ENCODE measurements around the gene CDH20.

Gene CDH20

DNA sequence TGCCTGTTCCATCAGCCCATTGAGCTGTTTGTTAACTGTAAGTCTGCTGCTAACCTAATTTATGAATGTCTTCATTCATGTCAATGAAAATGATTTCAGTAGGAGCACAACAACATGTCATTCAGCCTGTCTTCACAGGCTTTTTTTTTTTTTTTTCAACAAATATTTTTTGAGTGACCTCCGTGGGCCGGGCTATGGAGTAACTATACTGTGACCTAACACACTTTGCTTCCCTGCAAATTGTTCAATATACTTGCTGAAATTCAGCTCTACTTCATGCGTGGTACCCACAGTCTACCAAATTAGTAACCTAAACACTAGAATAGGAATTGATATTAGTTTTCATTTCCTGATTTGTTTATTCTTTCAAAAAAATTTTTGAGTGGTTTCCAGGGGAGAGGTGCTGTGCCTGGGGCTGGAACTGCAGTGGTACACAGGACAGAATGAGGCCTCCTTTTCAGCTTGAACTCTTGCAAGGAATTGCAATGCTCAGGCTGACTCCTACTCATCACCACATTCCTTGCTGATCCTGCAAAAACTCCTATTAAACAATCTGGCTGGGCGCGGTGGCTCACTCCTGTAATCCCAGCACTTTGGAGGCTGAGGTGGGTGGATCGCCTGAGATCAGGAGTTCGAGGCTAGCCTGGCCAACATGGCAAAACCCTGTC is 87.1 kb downstream of the CDH20 start:
- Histone ChIP-seq H3K4me1 (ENCODE audit: insufficient read depth, low read length) (no peaks in the 10 kb centered on the region), H3K9me3 (ENCODE audit: control insufficient read depth, insufficient read depth, low read length) (no peaks in the 10 kb centered on the region), H3K9ac (ENCODE audit: low read depth, low read length) (no peak overlapping the region), H3K36me3 (ENCODE audit: insufficient read depth, low read length) (no peaks in the 10 kb centered on the region)

DNA sequence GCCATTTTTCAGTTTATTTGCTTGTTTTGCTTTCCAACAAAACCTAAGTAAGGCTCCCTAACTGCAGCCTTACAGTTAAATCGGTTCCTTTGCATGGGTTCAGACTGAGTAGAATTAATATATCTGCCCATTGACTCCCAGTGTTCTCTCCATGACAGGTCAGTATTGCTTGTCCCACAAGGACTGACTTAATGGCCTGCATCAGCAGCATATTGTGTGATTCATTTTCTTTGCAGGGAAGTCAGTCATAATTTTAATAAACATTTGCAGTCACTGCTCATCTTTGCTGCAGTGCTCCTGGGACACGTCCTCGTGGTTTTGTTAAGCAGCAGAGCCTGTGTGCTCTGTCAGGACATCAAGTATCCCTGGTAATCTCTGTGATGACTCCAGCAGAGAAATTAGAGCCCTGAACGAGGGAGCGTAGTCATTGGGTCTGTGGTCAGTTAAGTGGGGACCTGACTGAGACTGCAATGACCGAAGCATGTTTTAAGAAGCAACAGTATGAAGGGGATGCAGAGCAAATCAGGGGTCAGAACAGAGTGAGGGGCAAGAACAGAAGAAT is 93.3 kb downstream of the CDH20 start:
- Histone ChIP-seq H3K9me3 (ENCODE audit: control insufficient read depth, insufficient read depth, low read length) (no peaks in the 10 kb centered on the region), H3K4me1 (ENCODE audit: insufficient read depth, low read length) (no peaks in the 10 kb centered on the region)

DNA sequence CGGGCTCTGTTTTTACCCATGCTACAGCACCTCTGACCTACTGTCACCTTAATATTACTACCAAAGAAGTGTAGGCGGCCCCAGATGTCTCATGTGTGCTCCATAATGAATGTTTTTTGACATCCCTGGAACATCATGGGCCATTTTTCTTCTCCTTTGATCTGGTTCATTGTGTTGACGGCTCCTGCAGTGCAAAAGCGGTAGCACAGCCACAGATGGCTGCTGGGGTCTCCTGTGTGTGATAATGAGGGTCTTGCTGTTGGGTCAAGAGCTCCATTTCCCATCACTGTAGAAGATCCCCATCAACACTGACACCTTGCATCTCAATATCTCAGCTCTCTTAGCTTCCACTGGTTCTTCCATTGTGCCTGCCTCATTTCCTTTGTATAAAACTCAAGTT is 95.0 kb downstream of the CDH20 start:
- H3K36me3 ChIP-seq (ENCODE audit: insufficient read depth, low read length): no peaks in the 10 kb centered on the region
- H3K9ac ChIP-seq (ENCODE audit: low read depth, low read length): no peak overlapping the region
- no peaks in the 10 kb centered on the region for H3K9me3 ChIP-seq (ENCODE audit: control insufficient read depth, insufficient read depth, low read length)
- H3K4me1 ChIP-seq (ENCODE audit: insufficient read depth, low read length): no peaks in the 10 kb centered on the region

More for the DNA sequence above, 93.3 kb downstream of the CDH20 start:
- H3K9ac ChIP-seq (ENCODE audit: low read depth, low read length): no peak overlapping the region
- no peaks in the 10 kb centered on the region for H3K36me3 ChIP-seq (ENCODE audit: insufficient read depth, low read length)

DNA sequence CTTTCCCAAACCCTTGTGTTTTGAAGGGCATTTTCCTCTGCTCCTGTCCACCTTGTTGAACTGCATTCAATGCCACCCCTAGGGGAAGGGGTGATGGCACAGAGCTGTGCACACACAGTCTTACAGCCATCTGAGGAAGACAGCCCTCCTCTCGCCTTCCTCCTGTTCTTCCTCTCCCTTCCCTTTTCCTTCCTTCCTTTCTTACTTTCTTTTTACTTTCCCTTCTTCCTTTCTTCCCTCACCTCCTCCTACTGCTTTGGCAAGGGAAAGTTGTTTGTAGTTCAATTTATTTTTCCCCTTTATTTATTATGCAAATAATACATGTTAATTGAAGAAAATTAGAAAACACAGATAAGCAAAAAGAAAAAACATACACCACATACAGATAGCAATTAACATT is 99.4 kb downstream of the CDH20 start:
- no peaks in the 10 kb centered on the region for H3K4me1 ChIP-seq (ENCODE audit: insufficient read depth, low read length)
- no peak overlapping the region for H3K9ac ChIP-seq (ENCODE audit: low read depth, low read length)
- H3K9me3 ChIP-seq (ENCODE audit: control insufficient read depth, insufficient read depth, low read length): no peaks in the 10 kb centered on the region
- H3K36me3 ChIP-seq (ENCODE audit: insufficient read depth, low read length): no peaks in the 10 kb centered on the region

DNA sequence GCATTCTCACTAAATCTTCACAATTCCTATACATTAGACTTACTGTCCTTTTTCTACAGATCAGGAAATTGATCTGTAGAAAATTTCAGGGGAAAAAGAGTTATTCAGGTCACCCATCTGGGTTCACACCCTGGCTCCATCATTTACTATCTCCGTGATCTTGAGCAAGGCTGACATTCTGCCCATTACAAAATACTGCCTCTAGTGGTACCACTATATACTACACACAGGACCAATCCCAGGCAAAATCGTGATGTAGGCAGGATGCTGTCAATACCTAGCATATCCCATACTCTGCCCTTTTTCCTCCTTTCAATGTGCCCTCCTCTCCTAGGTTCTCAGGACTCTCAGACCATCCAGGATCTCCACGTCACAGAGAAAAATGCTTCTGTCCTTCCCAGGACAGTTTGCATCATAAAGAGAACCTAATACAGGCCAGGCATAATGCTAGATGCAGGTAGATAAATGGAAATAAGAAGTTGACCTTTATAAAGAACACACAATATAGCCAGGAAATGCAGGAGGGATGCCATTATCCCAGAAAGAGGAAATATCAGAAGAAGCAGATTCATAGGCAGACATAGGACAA is 101.9 kb downstream of the CDH20 start:
- Histone ChIP-seq H3K36me3 (ENCODE audit: insufficient read depth, low read length) (no peaks in the 10 kb centered on the region), H3K4me1 (ENCODE audit: insufficient read depth, low read length) (no peaks in the 10 kb centered on the region), H3K9ac (ENCODE audit: low read depth, low read length) (no peak overlapping the region), H3K9me3 (ENCODE audit: control insufficient read depth, insufficient read depth, low read length) (no peaks in the 10 kb centered on the region)

DNA sequence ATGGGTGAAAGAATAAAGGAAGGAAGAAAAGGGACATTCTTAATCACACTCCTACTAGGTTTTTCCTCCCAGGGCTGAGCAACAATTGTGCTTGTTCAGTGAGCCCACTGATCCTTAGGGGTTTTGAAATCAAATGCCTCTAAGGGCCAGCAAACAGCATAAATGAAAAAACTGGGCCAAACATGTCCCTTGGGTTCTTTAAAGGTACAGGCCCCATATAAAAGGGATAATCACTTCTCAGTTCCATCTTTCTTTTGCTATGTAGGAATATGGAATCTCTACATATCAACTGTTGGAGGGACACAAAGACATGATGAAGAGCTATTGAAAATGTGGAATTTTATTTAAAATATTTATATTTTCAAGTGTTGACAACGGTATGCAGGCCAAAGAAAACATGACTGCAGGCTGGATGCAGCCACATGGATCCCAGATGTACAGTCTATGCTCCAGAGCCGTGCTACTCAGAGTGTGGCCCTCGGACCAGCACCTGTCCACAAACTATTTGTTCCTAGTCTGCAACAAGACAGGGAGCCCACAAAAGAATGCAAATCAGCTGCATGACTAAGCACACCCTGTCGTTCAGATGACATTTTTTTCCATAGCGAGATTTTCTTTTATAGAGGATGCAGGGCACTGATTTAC is 110.0 kb downstream of the CDH20 start:
- H3K9ac ChIP-seq (ENCODE audit: low read depth, low read length): no peak overlapping the region
- H3K4me1 ChIP-seq (ENCODE audit: insufficient read depth, low read length): no peaks in the 10 kb centered on the region
- H3K36me3 ChIP-seq (ENCODE audit: insufficient read depth, low read length): no peaks in the 10 kb centered on the region
- H3K9me3 ChIP-seq (ENCODE audit: control insufficient read depth, insufficient read depth, low read length): no peaks in the 10 kb centered on the region

DNA sequence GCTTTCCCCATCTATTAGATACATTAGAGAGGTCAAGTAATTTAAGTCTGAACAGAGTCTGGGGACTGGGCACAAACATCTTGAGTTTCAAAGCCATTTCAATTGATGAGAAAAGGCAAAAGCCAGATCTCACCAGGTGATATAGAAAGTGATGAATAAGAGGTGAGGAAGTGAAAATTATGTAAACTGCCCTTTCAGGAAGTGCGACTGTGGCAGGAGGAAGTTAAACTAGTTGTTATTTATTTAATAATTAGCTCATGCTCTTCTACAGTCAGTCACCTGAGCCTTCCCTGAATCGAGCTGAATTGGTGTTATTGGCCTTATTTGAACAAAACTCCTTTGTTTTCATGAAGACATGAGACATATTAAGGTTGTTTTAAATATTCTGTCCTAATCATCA is 115.1 kb downstream of the CDH20 start:
- no peaks in the 10 kb centered on the region for H3K36me3 ChIP-seq (ENCODE audit: insufficient read depth, low read length)
- no peaks in the 10 kb centered on the region for H3K9me3 ChIP-seq (ENCODE audit: control insufficient read depth, insufficient read depth, low read length)
- H3K9ac ChIP-seq (ENCODE audit: low read depth, low read length): no peak overlapping the region
- H3K4me1 ChIP-seq (ENCODE audit: insufficient read depth, low read length): no peaks in the 10 kb centered on the region

DNA sequence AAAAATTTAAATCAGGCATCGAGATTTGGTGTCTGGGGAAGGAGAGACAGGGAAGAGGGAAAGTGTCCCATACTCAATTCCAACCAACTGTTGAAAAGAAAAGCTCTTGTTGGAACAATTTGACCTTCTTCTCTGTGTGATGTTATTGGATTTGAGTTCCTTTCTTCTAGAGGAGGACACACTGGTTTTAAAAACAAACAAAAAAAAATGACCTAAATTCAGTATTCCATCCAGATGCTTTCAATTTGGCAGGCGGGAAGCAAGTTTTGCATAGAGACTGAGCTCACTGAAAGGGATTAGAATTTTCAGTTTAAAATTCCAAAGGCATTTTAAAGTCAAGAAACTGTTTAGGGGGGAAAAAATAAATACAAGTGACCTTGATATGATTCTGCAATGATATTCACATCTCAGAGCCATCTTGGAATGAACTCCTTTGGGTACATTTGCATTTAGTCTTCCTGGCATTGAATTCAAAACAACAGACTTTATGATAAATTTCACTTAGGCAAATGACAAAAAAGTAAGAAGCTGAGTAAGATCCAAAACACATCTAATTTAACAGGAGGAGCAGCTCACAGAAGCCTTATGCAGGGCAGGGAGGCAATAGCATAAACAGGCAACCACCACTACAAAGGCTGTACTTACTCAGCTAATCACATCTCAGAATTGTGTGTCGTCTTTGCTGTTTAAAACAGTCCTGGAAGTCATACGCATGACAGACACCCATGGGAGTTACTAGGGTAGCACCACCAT is 126.8 kb downstream of the CDH20 start:
- Histone ChIP-seq H3K9ac (ENCODE audit: low read depth, low read length) (no peak overlapping the region), H3K9me3 (ENCODE audit: control insufficient read depth, insufficient read depth, low read length) (no peaks in the 10 kb centered on the region), H3K4me1 (ENCODE audit: insufficient read depth, low read length) (no peaks in the 10 kb centered on the region), H3K36me3 (ENCODE audit: insufficient read depth, low read length) (no peaks in the 10 kb centered on the region)

DNA sequence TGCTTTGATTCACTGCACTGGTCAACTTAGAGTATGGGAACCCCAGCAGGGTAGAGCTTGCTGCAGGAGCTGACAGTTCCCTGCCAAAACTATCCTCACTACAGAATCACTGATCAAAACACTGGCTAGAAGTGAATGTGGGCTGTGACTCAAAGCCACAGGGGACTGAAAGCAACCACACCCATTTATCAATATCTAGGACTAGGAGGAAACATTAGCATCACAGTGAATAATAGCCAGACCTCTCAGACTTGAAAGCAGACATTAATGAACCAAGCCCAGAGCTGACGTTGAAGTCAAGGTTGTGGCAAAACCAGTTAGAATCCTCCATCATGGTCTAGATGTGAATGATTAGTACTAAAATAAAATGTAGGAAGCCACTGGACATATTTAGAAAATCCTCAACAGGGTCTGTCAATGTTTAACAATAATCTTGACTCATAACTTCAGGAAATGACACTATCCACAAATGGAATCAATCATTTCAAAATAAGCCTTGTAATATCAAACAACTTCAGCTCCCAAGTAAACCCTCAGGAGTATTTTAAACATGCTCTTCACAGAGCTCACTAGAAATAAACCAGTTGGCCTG is 131.4 kb downstream of the CDH20 start:
- H3K36me3 ChIP-seq (ENCODE audit: insufficient read depth, low read length): no peaks in the 10 kb centered on the region
- no peaks in the 10 kb centered on the region for H3K9me3 ChIP-seq (ENCODE audit: control insufficient read depth, insufficient read depth, low read length)
- no peaks in the 10 kb centered on the region for H3K4me1 ChIP-seq (ENCODE audit: insufficient read depth, low read length)
- no peak overlapping the region for H3K9ac ChIP-seq (ENCODE audit: low read depth, low read length)

DNA sequence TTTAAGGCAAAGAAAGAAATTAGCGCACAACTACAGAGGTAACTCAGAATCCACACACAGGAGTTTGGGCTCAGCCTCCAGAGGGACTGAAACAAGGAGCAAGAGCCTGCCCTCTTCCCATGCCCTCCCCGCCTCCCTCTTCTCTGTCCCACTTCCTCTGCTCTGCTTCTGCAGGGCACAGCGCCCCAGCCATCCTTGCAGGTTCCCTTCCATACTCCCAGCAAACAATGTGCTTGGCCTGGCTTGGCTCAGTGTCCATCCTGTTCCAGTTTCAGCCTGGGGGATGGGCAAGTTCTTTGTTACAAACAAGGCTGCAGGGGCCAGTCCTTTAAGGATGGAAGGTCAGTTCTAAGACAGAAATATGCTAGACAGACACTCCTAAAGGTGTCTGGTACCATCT is 133.5 kb downstream of the CDH20 start:
- Histone ChIP-seq H3K9ac (ENCODE audit: low read depth, low read length) (no peak overlapping the region), H3K36me3 (ENCODE audit: insufficient read depth, low read length) (no peaks in the 10 kb centered on the region), H3K4me1 (ENCODE audit: insufficient read depth, low read length) (0 out of 2 replicates have a peak, but pooled peaks cover under 1% of the 10 kb centered on the region), H3K9me3 (ENCODE audit: control insufficient read depth, insufficient read depth, low read length) (no peaks in the 10 kb centered on the region)

DNA sequence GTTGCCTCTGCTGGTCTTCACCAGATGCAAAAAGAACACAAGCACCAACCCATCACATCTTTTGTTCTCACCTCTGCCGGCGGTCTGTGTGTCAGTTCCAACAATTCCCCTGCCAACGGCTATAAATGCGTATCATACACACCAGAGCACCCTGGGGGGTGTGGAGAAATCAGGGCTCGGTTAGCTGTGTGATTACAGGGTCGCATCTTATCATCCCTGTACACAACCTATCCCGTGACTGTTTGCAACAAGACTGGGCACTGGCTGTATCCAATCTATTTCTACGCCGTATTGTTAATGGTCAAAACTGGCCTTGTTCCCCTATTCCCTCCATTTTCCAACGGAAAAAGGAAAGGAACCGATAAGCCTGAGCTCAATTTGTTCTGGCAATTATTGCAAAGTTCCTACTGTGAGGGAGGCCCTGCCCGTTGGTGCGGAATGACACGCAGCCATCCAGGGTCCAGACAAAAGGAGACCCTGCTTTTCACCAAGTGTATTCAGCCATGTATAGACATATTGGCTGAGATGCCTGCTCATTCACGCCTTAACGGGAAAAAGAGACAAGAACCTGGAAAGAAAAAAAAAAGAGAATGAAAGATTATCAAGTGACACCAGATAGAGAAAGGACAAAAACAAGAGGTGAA is 136.9 kb downstream of the CDH20 start:
- H3K36me3 ChIP-seq (ENCODE audit: insufficient read depth, low read length): no peaks in the 10 kb centered on the region
- 0 out of 2 replicates have a peak, but pooled peaks cover 4% of the 10 kb centered on the region for H3K4me1 ChIP-seq (ENCODE audit: insufficient read depth, low read length)
- no peaks in the 10 kb centered on the region for H3K9me3 ChIP-seq (ENCODE audit: control insufficient read depth, insufficient read depth, low read length)
- no peak overlapping the region for H3K9ac ChIP-seq (ENCODE audit: low read depth, low read length)

DNA sequence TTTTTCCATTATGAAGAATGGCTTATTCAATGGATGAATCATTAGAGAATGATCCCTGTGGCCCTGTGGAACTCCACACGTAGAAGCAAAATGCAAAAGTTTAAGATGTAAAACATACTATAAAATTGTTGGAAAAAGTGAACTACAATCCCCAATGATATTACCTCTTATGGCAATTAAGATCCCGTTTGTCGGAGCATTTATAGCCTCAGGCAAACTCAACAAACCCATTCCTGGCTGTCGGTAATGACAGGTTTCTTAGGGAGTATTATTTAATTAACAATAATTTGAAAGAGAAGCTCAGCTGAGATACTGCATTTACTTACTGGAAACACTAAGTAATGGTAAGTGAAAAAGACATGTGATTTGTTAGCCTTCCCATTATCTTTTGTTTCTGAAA is 138.3 kb downstream of the CDH20 start:
- Histone ChIP-seq H3K4me1 (ENCODE audit: insufficient read depth, low read length) (0 out of 2 replicates have a peak, but pooled peaks cover 4% of the 10 kb centered on the region), H3K36me3 (ENCODE audit: insufficient read depth, low read length) (no peaks in the 10 kb centered on the region), H3K9me3 (ENCODE audit: control insufficient read depth, insufficient read depth, low read length) (no peaks in the 10 kb centered on the region), H3K9ac (ENCODE audit: low read depth, low read length) (no peak overlapping the region)

DNA sequence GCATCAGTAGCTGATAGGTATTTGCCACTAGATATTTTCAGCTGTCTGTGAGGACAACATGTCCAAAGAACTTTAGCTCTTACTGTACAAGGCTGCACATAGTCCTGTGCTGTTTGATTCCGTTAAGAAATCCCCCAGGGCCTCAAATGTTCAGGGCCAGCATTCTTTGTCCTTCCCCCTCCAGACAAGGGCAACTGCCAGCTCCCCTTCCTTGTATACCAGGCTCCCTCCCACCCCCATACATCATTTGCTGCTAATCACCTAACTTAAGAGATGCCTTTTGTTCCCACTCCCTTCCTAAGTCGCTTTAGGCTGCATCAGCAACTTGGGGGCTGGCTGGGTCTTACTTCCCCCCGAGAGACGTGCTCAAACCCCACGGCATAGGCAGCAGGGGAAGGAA is 138.7 kb downstream of the CDH20 start:
- Histone ChIP-seq H3K4me1 (ENCODE audit: insufficient read depth, low read length) (0 out of 2 replicates have a peak, but pooled peaks cover 4% of the 10 kb centered on the region), H3K9ac (ENCODE audit: low read depth, low read length) (no peak overlapping the region), H3K9me3 (ENCODE audit: control insufficient read depth, insufficient read depth, low read length) (no peaks in the 10 kb centered on the region), H3K36me3 (ENCODE audit: insufficient read depth, low read length) (no peaks in the 10 kb centered on the region)

DNA sequence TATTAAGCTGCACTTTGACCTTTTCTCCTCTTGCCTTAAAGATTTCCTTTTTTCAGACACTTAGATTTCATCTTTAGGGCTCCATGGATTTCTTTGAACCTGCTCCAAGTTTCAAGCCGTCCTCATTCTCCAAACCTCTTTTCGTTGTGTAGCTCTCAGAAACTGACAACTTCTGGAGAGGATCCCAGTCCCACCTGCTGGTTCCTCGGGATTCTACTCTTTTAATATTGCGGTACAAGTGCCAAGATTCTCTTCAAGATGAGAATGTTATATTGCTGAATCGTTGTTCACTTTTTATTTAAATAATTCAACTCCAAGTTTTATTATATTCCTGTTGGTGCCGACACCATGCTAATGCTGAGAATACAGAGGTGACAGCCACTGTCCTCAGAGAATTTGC is 141.1 kb downstream of the CDH20 start:
- no peak overlapping the region for H3K9ac ChIP-seq (ENCODE audit: low read depth, low read length)
- H3K4me1 ChIP-seq (ENCODE audit: insufficient read depth, low read length): 0 out of 2 replicates have a peak, but pooled peaks cover 4% of the 10 kb centered on the region
- H3K36me3 ChIP-seq (ENCODE audit: insufficient read depth, low read length): no peaks in the 10 kb centered on the region
- no peaks in the 10 kb centered on the region for H3K9me3 ChIP-seq (ENCODE audit: control insufficient read depth, insufficient read depth, low read length)

Measured in ES-I3 (cell line).